HG02678 (cell line): ENCODE measurements around the gene ACTA1.
"Not testable (repeated sequence)": the region's sequence is repeated elsewhere in the genome, so short reads cannot be mapped to it uniquely, and the experiment has no call there.

Source experiments
- ATAC-seq: cut with Tn5 transposase; IDR thresholded peaks from one replicate; pipeline ENCODE4 v1.9.1; 2021; ENCODE audit warnings: mild to moderate bottlenecking, moderate library complexity; ENCODE audit not compliant: unreplicated experiment

The ACTA1 gene

GRCh38 chr1:229440851-229441537 lies 7.1 kb upstream of the ACTA1 start:
- peak; percentile 96 for ATAC-seq

DNA sequence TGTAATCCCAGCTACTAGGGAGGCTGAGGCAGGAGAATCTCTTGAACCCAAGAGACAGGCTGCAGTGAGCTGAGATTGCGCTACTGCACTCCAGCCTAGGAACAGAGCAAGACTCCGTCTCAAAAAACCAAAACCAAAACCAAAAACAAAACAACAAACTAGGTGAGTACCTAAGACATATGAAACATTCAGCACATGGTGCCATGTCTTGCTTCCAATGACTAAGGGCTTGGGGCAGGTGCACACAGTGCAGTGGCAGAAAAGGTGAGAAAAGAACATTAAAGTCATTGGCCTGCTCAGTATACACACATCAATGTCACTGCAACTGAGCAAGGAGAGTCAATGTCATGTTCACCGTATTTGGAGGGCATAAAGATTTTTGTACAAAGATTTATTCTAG lies 4.1 kb upstream of the ACTA1 start:
- no peak for ATAC-seq

DNA sequence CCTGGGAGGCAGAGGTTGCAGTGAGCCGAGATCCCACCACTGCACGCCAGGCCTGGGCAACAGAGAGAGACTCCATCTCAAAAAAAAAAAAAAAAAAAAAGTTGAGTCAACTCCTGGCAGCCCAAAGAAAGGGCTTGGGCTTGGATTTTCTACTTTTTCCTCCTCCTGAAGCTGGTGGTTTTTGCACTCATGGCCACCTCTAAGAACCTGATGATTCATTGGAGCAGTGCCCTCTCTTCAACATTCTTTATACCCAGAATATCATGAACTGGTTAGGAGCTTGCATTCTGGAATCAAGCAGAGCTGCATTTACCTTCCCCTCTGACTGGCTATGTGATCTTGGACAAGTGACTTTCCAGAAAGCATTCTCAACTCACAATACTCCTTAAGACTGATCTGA lies 3.5 kb upstream of the ACTA1 start:
- ATAC-seq: no peak

GRCh38 chr1:229436201-229436600 lies 2.3 kb upstream of the ACTA1 start:
- ATAC-seq: no peak

- no peak for ATAC-seq
These were observed 752 bp upstream of the ACTA1 start for GRCh38 chr1:229434641-229435051.

- no peak for ATAC-seq
These were observed 410 bp downstream of the ACTA1 start for GRCh38 chr1:229433364-229434004.

- no peak for ATAC-seq
These were observed 989 bp downstream of the ACTA1 start for GRCh38 chr1:229432905-229433304.

GRCh38 chr1:229432116-229432461 lies 1.8 kb downstream of the ACTA1 start:
- no peak for ATAC-seq

- ATAC-seq: no peak
These were observed 2.4 kb downstream of the ACTA1 start for GRCh38 chr1:229431284-229432115.

- ATAC-seq: no peak
These were observed 3.1 kb downstream of the ACTA1 start for GRCh38 chr1:229430761-229431283.

GRCh38 chr1:229428256-229428655 lies 5.6 kb downstream of the ACTA1 start:
- ATAC-seq: no peak

DNA sequence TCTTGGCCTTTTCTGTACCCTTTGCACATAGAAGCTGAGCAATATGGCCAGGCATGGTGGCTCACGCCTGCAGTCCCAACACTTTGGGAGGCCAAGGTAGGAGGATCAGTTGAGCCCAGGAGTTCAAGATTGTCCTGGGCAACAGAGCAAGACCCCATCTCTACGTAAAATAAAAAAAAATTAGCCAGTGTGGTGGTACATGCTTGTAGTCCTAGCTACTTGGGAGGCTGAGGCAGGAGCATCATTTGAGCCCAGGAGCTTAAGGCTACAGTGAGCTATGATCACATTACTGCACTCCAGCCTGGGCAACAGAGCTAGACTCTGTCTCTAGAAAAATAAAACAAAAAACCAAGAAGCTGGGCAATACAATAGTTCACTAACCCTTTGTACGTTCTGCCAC lies 6.3 kb downstream of the ACTA1 start:
- ATAC-seq: no peak

DNA sequence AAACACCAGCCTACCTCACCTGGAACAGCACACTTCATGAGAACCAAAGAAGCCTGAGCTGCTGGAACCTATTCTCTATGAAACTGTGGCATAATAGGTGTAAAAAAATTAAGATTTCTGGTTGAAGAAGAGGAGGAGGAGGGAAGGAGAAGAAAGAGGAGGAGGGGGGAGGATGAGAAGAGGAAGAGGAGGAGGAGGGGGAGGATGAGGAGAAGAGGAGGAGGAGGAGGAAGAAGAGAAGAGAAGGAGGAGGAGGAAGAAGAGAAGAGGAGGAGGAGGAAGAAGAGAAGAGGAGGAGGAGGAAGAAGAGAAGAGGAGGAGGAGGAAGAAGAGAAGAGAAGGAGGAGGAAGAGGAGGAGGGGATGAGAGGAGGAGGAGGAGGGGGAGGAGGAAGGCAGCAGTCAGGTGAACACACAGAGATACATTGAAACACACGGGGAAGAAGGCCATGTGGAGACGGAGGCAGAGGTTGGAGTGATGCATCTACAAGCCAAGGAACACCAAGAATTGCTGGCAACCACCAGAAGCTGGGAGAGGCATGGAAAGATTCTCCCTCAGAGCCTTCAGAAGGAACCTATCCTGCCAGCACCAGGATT lies 8.2 kb downstream of the ACTA1 start:
- no peak for ATAC-seq

- no peak for ATAC-seq
These were observed 13.1 kb downstream of the ACTA1 start for GRCh38 chr1:229420765-229421164.

- ATAC-seq: no peak
These were observed 13.7 kb downstream of the ACTA1 start for GRCh38 chr1:229420224-229420623.

DNA sequence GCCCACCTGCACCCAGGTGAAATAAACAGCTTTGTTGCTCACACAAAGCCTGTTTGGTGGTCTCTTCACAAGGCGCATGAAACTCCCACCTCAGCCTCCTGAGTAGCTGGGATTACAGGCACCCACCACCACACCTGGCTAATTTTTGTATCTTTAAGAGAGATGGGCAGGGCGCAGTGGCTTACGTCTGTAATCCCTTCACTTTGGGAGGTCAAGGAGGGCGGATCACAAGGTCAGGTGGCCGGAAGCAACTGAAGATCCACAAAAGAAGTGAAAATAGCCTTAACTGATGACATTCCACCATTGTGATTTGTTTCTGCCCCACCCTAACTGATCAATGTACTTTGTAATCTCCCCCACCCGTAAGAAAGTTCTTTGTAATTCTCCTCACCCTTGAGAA lies 15.3 kb downstream of the ACTA1 start:
- not testable (repeated sequence) for ATAC-seq

- ATAC-seq: not testable (repeated sequence)
These were observed 21.1 kb downstream of the ACTA1 start for GRCh38 chr1:229412810-229413209.

DNA sequence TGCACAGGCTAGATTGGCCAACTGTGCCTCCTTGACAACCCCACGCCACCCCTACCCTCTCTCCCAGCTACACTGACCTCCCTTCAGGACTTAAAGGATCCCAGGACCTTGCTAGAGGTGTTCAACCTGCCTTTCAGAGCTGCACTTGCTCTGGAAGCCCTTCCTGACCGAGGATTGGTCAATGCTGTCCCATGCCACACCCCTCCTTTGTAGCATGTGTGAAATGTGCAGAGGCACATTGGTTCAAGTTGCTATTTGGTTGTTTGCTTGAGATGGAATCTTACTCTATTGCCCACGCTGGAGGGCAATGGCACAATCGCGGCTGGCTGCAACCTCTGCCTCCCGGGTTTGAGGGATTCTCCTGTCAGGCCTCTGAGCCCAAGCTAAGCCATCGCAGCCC lies 21.8 kb downstream of the ACTA1 start:
- ATAC-seq: no peak

DNA sequence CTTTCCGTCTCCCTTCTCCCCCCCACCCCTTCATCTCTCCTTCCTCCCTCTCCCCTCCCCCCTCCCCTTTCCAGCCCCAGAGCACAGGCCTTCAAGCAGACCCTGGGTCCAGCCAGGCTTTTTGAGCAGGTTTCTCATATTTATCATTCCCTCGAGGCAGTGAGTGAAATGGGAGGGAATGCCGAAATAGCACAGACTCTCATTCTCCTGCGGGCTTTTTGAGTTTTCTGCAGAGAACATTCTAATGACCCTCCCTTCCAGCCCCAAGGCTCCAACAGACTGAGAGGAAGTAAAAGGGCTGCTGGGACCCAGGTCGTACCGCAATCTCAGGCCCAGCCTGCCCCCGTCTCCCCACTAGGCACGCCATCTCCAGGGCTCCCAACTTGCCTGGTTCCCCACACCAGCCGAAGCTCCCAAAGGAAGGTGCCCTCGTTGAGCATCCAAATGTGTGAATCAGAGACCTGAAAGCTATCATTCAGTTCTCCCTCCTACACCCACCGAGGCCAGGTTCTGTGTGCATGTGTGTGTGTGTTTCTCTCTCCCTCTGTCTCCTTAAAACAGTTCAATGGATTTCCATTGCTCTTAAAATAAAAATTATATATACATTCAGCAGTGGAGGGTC lies 22.3 kb downstream of the ACTA1 start:
- ATAC-seq: no peak

- no peak for ATAC-seq
These were observed 23.0 kb downstream of the ACTA1 start for GRCh38 chr1:229410692-229411433.
